Activated CD4-positive, CD25-positive, alpha-beta regulatory T cell (primary cell): ENCODE results near the gene RFK.
A peak's percentile ranks its signal among the peaks of the same experiment; 100 is the strongest.

Experiments
- DNase-seq, 4 experiments: peaks; one replicate each; lab custom pipeline; 2025; lab: John Stamatoyannopoulos, UW

RFK gene

DNA sequence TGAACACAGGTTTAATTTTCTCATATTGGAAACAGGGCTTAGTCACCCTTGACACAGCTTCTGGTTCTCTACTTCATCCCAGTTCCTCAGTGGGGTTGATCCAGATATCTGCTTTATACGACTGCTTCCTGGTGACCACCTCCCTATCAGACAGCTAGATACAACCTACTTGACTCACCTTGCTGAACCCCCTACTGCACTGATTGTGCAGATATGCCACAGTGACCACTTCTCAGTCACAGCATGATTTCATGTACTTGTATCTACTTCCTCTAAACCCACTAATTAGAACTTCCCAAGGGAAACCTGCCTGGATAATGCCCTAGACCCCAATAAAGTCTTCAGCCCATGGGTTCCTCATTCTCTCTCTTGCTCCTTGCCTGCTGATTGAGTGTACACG is 18.4 kb upstream of the RFK start:
- no peak for DNase-seq

DNA sequence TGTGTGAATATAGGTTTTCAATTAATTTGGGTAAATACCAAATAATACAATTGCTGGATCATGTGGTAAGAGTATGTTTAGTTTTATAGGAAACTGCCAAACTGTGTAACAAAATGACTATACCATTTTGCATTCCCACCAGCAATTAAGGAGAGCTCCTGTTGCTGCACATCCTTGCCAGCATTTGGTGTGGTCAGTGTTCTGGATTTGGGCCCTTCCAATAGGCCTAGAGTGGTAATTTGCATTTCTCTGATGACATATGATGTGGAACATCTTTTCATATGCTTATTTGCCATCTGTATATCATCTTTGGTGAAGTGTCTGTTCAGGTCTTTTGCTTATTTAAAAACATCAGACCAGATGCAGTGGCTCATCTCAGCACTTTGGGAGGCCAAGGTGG is 11.6 kb upstream of the RFK start:
- no peak for DNase-seq

DNA sequence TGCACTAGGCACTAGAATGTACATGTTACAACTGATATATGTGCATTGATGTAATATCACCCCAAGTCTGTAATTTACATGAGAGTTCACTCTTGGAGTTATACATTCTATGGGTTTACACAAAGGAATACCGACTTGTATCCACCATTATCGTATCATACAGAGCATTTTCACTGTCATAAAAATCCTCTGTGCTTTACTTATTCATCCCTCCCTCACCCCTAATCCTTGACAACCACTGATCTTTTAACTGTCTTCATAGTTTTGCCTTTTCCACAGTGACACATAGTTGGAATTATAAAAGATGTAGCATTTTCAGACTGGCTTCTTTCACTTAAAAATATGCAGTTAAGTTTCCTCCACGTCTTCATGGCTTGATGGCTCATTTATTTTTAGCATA is 11.1 kb upstream of the RFK start:
- no peak for DNase-seq

DNA sequence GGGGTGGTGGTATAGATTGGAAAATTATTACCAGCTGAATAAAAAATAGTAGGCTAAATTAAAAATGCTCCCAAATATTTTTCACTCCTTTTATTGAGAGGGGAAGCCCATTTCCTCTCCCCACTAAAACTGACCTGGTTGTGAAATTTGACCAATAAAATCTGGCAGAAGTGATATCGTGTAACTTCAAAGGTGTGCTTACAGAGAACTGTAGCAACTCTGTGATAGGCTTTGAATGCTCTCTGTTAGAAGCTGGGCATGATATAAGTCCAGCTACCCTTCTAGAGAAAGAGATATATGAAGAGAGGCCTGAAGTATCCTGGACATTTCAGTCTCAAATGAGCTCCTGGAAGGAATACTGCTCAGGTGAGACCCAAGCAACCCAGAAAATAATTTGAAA is 10.2 kb upstream of the RFK start:
- no peak for DNase-seq

DNA sequence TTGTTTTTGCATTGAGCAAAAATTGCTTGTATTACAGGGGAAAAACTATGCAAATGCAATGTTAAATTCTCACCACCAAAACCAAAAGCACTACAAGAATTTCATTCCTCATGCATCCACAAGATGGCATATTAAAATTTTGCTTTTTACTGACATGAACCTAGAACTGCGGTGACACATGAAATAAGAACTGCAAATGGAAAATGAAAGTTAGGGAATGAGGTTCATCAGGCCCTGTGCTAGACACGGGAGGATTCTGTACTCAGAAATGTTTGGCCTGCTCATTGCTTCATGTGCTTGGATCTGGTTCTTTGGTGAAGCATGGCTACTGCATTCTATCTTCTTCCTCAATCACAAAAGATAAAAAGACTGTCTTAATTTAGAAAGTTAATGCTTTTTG is 9.1 kb upstream of the RFK start:
- DNase-seq, result no peak

DNA sequence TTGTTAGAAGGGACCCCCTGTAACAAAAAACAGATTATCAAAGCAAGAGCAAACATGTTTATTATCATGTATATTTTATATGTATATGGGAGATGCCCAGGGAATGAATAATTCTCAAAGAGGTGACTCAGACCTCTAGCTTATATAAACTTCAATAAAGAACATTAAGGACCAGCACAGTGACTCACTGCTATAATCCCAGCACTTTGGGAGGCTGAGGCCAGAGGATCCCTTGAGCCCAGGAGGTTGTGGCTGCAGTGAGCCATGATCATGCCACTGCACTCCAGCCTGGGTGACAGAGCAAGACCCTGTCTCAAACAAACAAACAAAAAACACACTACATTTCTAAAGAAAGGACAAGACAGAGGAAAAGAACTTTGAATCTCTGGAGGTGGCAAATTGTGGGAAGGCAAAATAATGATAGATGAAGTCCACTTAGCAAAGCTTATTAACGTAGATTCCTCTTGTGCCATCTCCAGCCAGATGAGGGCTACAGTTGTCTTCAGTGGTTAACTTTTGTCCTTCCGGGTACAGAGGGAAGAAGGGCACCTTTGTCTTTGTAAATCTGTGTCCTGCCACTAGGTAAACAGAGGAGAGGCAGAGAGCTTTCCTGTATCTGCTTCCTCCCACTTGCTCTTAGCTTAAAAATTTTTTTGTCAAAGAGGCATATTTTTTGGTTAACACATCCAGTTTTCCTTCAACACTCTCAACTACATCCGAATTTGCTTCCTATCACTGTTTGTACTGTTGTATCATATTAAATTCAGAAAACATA is 7.5 kb upstream of the RFK start:
- no peak for DNase-seq

DNA sequence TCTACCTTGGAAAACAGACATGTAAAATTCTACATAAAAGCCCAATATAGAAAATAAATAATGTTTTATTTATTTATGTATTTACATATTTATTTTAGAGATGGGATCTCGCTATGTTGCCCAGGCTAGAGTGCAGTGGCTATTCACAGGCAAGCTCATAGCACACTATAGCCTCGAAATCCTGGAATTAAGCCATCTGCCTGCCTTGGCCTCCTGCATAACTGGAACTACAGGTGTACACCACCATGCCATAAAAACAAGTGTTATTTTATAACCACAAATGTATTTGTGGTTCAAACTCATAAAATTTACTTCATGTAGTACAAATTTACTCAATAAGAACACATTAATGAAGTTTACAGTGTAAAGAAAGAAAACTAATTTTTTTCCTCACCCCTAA is 7.0 kb upstream of the RFK start:
- DNase-seq, result no peak

DNA sequence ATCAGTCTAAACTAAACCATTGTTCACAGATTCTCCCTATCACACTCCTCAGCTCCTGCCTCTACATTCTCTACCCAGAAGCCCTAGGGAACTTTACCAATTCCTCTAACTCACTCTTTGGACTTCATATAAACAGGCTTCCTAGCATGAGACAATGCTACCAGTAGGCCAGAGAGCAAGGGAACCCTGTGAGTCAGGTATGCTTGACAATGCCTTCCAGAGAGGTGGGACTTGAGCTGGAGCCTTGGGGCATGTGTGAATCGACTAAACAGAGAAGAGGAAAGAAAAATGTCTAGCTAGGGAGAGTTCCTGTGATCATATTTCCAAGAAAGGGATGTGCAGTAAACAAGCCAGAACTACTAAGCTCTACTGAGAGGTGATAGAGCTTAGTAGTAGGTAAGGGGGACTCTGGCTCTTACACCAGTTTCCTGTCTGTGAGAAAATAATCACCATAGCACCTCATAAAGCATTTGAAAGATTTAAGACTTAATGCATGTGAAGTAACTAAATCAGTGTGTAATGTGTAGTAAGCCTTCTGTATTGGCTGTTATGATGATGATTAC is 6.4 kb upstream of the RFK start:
- no peak for DNase-seq

DNA sequence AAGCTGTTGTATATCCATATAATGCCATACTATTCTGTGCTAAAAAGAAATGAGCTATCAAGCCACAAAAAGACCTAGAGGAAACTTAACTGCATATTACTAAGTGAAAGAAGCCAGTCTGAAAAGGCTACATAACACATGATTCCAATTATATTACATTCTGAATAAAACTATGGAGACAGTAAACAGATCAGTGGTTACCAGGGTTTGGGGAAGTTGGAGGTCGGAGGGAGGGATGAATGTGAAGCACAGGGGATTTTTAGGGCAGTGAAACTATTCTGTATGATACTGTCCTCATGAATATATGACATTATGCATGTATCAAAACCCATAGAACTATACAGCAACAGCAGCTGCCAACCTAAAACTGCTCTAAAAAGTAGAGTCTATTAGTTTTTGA is 5.6 kb upstream of the RFK start:
- DNase-seq, result no peak

DNA sequence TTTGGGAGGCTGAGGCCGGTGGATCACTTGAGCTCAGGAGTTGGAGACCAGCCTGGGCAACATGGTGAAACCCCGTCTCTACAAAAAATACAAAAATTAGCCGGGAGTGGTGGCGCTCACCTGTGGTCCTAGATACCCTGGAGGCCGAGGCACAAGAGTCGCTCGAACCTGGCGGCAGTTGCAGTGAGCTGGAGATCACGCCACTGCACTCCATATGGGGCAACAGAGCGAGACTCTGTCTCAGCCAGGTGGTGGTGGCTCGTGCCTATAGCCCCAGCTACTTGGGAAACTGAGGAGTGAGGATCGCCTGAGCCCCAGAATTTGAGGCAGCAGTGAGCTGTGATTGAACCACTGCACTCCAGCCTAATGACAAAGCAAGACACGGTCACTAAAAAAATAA is 2.4 kb upstream of the RFK start:
- DNase-seq, result no peak

DNA sequence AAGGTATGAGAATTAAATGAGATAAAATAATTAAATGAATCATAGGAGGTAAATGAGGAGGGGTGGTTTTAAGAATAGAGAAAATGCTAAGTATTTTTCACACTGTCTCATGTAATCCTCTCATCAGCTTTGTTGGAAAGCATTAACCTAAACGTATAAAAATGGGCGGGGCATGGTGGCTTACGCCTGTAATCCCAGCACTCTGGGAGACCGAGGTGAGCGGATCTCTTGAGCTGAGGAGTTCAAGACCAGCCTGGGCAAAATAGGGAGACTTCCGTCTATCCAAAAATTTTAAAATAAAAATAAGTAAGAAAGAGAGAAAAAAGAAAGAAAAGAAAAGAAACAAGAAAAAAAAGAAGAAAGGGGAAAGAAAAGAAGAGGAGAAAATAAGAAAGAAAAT is 1.9 kb upstream of the RFK start:
- DNase-seq, result no peak

DNA sequence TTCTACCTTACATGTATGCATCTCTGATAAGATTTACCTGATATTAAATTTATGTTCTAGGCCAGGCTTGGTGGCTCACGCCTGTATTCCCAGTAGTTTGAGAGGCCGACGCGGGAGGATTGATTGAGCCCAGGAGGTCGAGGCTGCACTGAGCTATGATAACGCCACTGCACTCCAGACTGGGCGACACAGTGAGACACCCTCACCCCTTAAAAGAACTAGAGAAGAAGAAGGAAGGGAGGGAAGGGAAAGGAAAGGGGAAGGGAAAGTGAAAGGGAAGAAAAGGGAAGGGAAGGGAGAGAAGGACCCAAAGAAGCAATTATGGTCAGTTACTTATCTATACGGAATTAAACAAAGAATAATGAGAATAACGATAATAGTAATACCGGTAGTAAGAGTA is 1.2 kb upstream of the RFK start:
- DNase-seq, result no peak

DNA sequence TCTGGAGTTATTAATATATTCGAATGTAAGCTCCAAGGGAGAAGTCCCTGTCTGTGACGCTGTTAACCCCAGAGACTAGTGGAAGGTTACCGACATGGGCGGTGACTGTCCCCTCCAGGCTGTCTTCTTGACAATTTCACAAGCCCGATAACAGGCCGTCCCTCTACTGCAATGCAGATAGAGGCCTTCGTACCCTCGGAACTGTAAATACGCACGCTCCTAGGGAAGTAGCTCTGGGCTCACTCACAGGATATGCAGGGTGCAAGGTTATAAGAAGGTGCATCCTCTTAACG is 680 bp upstream of the RFK start:
- DNase-seq, result peak in 2 of 4 experiments; percentile 8 to 31

DNA sequence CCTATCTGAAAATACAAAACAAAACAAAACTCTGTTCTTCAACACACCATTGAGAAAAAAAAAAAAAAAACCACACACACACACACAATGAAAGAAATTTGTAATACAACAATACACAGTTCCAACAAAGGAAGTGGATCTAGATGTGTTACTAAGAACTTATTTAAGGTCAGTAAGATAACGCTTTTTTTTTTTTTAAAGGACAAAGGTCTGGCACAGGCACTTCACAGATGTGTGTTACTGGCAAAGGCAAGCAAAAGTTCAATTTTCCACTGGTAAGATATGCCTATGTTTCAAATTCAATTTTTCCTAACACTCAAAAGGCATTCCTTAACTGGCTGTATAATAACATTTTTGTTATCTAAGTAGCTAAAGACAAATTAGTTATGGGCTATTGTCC is 3.6 kb downstream of the RFK start:
- no peak for DNase-seq

DNA sequence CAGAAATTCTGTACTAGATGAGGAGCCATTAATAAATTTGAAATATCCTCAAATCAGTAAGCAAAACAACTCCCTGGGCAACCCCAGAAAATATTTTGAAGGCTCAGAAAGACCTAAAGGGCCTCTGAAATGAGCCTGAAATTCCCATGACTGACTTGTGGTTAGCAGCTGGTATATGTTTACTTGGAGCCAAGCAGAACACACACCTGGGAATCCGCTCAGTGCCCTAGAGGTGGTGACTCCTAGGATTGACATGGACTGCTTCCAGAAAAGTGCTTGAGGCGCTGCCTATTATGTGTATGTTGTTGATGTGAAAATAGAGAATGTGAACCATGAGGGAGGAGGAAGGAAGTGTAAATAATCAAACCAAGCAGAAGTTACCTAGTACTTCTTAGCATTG is 14.7 kb downstream of the RFK start:
- no peak for DNase-seq

DNA sequence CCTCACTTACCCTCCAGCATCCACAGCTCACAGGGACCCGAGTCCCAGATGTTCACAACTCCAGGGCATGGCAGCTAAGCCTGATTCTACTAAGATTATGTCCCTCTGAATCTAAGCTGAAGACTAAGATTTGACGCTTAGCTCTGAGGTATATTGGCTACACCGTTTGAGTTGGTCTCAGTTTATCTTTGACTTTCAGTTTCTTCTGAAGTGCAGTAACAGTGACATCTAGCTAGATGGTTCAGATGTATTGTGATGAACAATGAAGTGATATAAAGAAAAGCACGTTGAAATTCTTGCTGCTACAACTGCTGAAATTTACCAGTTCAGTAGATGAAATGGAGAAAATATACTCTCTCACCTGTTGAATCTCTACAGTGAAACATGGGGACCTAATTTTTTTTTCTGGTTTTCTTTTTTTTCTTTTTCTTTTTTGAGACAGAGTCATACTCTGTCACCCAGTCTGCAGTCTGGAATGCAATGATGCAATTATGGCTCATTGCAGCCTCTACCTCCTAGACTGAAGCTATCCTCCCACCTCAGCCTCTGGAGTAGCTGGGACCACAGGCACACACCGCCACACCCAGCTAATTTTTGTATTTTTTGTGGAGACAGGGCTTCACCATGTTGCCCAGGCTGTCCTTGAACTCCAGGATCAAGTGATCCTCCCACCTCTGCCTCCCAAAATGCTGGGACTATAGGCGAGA is 15.7 kb downstream of the RFK start:
- DNase-seq, result no peak

DNA sequence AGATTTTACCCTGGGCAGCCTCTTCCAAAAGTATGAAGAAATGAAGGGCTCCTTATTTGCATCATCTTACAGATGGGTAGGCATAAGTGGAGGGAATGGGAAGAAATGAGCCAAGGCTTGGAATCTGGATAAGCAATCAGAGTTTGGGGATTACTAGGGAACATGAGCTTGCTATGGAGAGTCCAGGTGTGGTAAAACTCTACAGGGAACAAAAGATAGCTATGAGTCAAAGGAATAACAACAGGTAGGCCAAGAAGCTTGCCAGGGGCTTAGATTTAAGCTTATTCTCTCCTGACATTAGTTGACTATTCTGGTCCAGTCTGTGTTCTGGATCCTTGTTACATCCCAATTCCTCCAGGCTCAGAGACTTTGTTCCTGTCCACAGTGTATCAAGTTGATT is 16.4 kb downstream of the RFK start:
- DNase-seq, result no peak

DNA sequence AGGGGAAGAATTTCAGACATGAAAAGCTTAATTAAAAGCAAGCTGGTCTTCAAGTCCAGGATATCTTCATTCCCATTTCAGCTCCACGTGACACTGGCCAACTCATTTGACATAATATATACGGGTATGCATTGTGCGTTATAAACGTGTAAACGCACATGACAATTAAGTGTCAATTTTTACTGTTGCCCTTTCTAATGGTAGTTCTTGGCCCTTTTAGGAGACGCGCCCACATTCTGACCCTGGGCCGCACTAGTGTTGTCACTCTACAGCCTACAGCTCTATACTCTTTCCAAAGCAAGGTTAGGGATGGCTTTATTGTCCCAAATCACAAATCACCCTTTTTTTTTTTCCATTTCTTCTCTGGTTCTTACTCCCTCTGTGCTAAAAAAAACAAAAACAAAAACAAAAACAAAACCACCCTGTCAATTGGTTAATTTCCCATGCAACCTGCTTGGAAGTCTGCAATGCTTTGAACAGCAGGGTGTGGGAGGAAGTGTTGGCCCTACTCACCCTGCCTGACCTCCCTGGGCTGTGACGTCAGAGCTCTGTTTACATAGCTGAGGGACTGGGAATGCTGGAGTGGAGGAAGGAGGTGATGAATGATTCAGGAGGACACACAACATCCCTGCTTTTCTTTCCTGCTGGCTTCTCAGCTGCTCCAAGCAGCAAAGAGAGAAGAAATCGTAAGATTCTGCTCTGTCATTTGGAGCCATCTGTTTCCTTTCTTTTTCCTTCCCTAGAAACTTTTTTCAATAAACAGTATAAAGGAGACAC is 19.3 kb downstream of the RFK start:
- no peak for DNase-seq

DNA sequence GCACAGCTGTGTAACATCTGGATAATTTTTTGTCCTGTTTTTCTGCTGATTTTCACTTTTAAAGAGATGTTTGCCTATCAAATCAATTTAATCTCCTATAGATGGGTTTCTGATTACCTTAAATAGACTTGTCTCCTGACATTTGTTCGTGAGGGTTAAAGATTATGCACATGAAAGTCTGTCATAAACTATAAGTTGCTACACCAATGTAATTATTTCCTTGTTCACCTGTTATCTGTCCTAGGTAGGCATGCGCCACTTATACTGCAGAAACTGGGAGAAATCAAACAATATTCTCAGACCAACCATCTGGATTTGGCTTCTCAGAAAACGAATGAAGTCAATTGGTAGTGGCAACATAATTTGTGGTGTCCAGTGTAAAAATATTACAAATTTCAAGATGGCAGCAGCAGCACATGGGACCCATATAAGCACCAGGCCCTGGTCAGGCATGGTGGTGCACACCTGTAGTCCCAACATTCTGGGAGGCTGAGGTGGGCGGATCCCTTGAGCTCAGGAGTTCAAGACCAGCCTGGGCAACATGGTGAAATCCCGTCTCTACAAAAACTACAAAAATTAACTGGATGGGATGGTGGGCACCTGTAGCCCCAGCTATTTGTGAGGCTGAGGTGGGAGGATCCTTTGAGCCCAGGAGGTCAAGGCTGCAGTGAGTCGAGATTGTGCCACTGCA is 20.3 kb downstream of the RFK start:
- DNase-seq, result no peak

DNA sequence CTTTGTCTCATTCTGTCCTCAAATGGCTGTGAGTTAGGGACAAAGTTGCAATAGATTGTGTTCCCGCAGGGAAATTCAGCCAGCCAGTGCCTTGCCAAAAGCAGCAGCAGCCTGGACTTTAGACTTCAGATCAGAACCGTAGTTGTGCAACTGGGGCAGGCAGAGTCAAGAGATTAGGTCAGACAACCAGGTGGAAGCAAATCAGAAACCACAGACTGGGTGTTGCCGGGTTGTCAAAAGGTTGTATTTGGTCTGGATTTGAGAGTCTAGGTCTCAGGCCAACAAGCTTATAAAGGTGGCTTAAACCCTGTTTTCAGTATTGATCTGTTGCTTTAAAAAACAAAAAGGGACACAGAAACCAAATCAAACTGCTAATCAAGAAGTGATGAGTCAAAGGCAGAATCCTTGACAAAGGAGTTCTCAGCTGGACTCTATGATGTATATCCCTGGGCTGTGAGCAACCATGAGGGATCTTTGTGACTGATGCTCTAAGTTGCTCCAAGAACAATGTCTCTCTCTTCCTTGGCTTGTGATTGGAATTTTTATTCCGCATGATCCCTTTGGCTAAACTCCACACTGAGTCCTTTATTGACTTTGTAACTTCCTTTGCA is 20.9 kb downstream of the RFK start:
- DNase-seq, result no peak

DNA sequence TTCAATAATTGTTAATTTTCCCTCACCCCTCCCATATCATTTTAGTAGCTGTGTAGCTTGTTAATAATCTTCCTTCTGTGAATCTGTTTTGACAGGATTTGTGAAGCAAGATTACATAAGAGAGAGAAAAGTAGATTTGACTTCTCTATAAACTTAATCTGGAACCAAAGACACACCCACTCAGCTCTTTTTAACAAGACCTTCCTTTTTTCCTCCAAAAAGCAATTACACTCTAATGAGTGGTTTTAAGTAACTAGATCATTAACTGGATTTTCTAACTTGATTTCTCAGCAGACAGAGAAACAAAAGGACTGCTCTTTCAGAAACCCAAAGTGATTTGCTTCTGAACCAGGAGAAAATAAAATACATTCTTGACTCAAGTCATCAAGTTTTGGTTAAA is 21.9 kb downstream of the RFK start:
- no peak for DNase-seq

DNA sequence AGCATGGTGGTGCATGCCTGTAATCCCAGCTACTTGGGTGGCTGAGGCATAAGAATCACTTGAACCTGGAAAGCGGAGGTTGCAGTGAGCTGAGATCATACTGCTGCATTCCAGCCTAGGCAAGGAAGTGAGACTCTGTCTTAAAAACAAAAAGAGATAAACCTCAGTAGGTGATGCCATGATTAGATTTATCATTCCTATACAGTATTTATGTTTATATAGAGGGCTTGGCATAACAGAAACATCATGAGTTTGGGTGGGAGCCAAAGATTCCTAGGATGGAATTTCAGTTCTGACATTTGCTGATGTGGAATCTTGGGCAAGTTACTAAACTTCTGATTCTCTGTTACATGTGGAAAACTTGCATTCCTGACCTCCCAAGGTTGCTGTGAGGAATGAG is 22.3 kb downstream of the RFK start:
- DNase-seq, result no peak
